ENCODE measurements around the gene SPTSSB.

Gene SPTSSB, protein sequence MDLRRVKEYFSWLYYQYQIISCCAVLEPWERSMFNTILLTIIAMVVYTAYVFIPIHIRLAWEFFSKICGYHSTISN

DNA sequence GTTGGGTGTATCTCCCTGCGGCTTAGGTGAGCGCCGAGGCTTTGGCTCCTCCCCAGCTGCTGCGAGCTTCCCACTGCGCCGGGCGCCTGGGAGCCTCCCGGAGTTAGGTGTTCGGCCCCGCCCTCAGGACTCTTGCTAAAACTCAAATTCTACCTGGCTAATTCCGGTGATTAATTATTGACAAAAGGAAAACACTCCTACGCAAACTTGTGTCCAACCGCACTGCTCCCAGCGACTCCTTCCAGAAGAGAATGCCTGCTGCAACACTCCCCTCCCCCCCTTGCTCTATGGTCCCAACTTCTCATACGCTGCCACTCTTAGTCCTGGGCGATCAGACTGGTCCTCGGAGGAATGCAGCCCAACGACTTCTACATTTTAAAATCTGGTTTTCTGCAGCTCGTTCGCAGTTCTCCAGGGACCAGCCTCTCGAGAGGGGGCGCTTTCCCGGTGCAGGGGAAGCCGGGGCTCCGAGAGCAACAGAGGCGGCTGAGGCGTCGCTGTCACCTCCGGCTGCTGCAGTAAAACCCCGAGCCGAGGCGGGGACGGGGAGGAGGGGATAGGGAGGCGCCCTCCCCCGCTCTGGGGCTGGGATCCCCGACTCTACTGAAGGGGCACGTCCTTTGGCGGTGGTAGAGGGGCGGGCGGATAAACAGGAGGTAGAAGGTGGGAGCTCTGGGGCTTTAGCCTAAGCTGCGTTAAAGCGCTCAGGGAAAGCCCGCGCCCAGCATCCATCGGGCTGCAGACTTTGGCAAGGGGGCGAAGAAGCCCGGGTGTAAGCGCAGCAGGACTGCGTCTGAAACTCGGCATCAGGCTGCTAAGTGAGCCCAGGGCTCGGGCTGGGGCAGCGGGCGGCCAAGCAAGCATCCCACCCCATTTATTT, at the start of gene SPTSSB:
Gene SPTSSB, minus strand, starts transcription at position 77 of the 880 bp plus-strand sequence. CDS start 25,194 bp downstream, outside the sequence.
- DNase-seq = no peak

DNA sequence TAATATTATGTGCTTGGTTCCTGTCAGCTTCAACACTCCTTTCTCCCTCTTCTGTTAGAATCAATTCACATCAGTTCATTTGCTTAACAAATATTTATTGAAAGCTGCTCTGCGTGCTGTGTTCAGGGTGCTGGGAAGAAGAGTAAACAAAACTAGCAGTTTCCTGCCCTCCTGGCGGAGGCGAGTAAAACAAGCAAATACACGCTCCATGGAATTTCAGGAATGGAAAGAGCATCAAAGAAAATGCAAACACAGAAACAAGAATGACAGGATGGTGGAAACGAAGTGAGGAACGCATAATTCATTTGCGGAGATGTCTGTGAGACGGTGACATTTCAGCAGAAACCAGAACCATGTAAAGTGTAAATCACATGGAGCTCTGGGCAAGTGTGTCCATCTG, 49.4 kb upstream of the SPTSSB start:
- no peak for DNase-seq

DNA sequence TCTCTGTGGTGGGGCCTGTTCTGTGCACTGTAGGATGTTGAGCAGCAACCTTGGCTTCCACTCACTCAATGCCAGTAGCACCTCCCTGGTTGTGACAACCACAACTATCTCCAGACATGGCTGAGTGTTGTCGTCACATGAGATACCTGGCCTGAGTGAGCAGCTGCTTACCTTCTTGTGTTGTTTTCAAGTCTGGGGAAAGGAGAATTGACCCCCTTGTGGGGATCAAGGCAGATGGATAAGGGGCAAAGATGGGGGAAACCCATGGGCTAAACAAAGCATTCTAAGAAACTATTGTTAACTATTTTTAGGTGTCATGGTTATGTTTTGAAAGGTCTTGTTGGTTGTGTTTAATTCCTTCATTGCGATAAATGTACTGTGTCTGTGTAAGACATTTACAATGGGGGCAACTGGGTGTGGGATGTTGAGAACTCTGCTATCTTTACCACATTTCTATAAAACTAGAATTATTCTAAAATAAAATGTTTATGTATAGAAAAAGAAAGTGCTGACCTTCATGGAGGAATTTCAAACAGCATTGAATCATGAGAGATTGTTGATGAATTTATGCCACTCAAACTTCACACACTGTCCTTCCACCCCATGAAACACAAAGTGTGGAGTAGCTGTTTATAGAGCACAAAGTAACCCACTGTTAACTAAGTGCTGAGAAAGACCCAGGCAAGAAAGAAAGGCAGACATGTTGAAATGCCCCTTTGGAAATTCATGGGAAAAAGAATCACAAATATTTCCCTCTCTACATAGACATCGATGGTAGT, 48.4 kb upstream of the SPTSSB start:
- DNase-seq = no peak

DNA sequence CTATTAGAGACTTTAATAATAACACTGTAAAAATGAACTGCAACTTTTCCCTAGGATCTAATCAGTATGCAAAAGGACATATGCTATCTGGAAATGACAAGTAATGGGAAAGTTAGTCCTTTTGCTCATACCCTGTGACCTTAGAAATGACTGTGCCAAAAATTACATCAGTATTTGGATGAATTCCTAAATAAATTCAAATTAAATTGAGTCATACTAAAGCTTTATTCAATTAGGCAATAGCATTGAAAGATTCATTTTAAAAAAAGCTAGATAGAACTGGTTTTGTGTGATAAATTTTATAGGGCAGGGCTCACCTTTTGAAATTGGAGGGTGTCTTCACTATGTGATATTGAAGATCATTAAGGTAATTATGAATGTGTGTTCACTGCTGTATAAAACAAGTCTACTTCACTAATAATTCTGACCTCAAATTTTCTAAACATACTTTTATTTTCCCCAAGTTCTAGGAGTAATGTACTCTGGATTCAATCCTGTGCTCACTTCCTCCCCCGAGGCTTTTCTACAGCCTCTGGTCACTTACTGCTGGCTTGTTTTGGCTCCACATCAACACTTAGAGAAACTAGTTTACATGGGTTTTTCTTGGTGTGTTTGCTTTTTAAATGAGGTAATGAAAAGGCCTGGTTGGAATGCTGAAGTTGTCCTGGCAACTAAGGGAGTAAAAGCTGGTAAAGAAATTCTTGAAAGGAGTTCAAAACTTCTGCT, 44.4 kb upstream of the SPTSSB start:
- DNase-seq = peak; percentile 39

DNA sequence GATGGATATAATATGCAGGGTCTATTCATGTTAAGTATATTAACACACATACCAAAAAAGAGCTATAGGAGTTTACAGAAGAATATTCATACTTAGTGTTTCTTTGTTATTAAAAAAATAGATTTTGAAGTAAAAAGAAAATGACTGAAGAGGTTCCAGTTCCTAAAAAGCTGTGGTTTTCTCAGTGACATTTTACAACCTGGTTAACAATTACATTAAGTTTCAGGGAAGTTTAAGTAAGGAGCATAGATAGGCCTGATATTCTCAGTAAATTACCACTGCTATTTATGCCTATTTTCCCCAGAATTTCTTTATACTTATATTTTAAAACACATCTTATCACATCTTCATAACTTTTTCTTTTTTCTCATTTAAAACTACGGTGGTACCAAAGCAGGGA, 43.6 kb upstream of the SPTSSB start:
- no peak for DNase-seq

DNA sequence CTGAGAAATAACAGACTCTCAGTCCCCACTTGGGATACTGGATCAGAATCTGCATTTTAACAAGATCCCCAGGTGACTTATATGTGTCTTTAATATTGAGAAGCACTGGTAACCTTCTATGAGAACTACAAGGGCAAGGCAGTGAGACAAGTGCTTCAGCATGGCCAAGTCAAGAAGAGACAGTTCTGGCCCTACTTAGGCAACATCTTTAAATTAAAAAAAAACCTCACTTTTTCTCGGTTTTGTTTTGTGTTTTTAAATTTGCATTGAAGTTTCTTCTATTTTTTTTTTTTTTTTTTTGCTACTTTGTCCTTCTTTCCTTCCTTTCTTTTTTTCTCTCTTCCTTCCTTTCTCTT, 42.5 kb upstream of the SPTSSB start:
- no peak for DNase-seq

DNA sequence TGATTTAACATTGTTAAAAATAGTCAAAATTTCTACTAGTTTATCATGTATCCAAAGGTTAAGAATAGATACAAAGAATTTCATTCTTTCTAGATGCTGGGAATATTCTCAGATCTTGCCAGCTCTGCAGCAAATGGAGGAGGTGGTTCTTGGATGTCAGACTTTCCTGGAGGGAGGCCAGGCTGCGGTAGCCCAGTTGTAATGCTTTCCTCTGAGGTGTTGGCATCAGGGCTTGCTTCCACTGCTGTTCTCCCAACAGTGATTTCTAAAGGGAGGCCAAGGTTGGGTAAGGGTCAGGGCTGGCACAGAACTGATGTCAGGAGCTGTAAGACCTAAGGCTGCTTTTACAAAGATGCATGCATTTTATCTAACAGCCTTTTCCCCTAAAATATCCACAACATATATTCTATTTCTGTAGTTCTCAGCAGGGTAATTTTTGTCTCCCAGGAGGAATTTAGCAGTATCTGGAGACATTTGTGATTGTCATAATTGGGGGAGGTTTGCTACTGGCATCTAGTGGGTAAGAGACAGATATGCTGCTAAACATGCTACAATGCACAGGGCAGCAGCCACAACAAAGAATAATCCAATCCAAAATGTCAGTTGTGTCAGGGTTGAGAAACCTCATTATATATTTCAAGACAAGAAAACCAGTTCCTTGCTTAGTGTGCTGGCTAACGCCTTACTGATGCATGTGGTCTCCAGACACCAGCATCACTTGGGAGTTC, 42.0 kb upstream of the SPTSSB start:
- DNase-seq = no peak

DNA sequence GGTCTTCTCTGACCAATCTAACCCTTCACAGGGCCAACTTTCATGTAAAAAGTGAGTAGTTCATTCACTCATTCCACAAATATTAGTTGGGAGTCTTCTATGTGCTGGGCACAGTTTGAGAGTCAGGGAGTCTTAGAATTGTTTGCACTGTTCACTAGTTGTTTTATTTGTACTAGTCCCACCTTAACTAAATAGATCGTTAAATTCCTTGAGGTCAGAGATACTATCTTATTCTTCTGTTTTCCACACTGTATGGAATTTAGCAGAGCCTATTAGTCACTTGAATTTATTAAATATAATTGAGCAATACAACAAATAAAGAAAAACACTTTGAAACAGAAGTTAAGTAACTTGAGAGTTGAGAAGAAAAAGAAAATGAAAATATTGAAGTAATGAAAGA, 40.8 kb upstream of the SPTSSB start:
- DNase-seq = no peak

DNA sequence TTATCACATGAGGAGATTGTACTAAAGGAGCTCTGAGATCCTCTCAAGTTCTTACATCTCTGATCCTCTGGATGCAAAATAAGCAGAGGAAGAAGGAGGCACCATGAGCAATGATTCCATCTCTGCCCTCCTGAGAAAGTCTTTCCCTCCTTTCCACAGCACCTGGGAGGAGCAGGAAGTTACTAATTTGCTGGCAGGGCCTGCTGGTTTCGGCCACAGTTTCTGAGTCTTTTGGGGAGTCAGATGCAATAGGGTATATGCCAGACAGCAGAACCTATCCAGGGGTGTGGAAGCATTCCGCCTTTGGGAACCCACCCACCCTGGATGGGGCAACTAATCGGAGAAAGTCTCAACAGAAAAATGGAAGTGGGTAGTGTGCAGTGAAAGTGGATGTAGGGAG, 38.5 kb upstream of the SPTSSB start:
- DNase-seq = no peak

DNA sequence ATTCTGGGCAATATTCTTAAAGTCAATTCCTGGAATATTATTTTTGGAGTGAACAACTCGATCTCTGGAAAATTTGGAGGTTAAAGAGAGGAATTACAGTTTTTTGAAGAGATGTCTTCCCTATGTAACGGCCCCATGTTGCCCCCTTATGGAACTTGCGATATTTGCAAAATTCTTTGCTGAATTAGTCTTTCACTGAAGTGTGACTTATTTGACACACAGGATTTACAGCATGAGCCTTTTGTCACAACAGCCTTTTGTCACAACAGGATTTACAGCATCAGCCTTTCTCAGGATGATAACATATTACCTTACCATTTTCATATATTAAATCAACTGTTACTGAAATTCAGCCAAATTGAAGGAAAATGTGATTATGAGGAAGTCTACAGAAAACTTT, 37.8 kb upstream of the SPTSSB start:
- DNase-seq = peak; percentile 22

DNA sequence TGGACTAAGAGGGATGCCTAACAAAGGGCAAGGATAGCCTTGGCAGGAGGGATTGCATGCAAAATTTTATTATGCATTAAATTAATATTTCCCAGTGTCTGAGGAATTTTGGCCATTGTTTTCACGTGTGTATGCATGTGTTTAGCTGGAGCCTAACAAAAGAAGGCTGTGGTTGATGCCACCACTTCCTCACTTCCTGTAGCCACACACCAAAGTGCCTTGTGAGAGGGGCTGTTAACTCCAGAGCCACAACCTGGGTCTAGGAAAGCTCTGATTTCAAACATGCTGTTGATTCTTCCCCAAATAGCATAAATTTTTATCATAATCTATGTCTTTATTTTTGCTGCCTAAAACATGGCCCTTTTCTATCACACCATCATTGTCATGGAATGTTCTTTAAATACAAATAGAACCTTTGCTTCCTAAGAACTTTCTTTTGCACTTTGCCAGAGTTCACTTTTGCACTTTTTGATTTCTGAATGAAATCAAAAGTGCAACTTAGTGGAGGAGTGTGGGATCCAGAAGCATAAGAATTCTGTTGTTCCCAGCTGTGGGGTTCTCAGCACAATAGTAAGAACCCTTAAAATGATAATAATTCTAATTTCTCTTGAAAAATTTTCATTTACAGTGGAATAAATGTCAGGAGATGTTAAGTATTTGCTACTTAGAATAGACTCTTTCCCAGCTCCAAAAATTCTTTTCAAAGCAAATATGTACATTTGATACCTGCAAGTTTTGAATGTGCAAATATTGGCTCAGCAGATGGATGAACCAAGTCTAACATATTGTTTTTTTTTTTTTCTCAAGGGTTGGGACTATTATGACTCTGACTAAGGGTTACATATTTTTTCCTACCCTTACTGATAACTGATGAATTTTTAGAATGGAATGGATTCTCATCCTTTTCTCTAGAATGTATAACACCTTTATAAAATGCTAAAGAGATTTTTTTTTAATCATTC, 35.6 kb upstream of the SPTSSB start:
- DNase-seq = no peak

DNA sequence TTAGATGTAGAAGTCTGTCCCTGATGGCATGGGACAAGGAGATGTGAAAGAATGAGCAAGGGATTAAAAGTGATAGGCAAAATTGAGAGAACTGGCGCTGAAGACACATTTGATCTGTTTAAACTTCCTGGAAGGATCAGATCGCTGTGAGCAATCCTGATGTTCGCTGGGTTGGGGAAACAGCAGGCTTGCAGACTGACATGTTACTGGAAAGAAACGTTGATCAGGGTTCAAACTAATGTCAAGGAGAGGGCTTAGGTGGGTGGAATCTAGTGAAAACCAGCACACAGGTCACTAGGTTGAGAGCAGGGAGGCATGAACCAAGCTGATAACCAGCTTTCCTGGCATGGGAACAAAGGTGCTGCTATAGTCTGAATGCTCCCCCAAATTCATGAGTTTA, 34.5 kb upstream of the SPTSSB start:
- DNase-seq = no peak

DNA sequence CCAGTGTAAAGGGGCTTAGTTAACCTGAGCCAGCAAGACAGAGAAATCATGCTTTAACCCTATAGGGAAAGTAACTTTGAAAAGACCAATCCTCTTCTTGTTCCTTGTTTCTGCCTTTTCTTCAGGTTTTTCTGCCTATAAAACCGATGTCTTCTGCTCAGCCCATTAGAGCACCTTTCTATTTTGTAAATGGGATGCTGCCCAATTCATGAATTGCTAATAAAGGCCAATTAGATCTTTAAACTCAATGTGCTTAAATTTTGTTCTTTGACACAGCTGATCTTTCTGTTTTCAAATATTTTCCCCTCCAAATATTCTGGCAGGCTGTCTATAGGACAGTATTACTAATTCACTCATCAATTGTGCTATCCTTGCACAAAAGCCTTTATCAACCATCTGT, 33.8 kb upstream of the SPTSSB start:
- DNase-seq = no peak

DNA sequence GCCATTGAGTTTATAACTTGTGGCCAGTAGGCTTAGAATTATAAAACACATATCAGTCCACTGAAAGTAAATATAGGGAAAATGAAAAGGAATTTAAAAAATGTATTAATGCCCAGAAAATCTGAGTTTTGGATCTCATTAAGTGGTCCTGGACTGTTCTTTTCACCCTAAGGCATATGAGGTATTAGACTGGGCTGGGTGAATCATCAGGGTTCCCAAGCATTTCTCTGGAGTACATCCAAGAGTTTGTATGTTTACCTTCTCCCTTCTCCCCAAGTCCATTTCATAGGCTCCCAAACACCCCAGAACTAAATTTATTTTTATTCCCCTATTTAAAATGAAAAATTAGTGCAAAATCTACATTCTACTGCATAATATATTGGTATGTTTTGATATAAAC, 31.9 kb upstream of the SPTSSB start:
- no peak for DNase-seq

DNA sequence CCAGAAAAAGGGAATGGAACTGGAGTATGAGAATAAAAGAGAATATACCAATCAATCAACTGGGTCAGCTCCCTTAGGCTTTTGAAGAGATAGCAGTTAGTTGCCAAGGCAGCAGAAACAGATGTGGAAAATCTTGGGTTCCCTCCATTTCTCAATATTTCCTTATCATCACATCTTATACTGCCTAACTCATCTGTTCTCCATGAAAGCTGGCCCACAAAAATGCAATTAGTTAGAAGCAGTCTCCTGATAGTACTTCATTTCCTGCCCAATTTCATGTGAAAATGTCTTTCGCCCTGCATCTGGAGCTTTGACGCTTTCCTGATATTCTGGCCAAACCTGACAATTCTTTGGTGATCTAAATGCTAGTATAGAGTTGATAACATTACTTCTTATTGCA, 30.1 kb upstream of the SPTSSB start:
- no peak for DNase-seq

DNA sequence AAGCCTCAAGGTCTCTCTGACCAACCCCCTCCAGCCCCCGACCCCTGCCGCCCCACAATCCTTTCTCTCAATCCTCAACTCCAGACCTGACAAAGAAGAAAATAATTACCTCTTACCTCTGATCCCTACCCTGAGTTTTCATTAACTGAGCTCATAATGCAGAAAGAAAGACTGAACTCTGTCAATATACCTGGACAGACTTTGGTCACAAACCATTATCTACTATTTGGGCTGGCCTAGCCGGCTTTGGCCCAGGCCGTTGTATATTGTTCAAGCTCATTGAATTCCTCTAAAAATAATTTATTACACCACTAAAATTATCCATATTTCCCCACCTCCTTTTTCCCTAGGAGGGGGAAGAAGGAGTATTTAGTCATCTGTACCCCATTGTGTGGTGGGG, 29.3 kb upstream of the SPTSSB start:
- no peak for DNase-seq

DNA sequence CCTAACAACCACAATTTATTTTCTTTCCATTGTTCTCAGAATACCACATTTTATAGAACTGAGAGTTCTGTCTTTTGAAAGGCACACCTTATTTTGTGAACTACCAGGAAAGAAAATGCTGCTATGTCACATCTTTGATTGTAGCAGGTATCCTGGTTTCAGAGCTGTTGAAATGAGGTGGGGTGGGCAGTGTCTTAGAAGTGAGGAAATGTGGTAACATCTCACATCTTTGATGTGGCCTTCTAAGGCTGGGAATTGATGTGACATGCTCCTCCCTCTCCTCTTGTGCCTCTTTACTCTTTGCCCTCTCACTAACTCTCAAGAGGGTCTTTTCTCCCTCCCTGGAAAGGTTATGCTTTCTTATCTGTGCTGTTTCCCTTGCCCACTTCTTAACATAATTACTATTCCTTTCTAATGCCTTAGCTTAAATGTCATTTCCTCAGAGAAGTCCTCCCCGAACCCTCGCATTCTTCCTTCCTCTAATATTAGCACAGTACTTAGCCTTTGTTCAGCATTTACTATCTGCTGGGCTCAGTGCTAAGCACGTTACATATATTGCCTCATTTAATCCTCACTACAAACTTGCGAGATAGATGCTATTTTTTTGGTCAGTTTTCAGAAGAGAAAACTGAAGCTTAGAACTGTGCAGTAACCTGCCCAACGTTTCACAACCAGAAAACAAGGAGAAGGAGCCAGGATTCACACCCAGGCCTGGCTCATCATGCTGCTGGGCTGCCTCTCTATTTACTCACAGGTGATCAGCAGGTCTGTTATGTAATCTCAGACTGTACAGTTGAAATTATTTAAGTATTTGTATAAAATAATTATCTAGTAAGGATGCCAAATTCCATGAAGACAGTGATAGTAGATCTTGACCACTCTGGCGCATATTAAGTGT, 24.0 kb upstream of the SPTSSB start:
- DNase-seq = no peak

DNA sequence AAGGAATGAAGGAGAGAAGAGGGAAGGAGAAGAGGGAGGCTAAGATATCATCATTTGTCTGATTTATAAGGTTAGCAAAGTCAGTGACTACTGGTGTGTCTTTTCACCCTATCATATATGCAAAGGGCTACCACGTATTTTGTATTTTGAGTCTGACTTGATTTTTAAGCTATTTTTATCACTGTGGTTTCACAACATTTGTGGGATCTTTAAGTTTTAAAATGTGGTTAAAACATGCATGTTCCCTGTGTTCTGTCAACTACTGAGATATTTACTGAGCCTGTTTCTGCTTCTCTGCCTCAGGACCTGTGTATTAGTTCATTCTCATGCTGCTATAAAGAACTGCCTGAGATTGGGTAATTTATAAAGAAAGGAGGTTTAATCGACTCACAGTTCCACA, 22.5 kb upstream of the SPTSSB start:
- no peak for DNase-seq

DNA sequence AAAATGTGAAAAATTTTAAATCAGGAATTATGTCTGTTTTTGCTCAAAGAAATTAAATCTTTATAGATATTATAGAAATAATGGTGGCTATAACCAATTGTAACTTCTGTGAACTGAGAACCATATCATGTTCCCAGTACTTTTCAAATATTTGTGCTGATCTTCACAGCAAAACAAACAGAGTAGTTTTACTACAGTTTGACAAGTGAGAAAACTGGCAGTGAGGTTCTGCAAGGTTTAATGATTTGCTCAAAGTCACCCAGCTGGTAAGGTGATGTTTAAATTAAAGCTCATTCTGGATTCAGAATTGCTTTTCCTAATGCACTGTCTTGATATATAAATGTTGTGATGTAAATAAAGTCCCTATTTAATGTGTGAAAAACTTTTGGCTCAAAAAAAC, 22.0 kb upstream of the SPTSSB start:
- no peak for DNase-seq

DNA sequence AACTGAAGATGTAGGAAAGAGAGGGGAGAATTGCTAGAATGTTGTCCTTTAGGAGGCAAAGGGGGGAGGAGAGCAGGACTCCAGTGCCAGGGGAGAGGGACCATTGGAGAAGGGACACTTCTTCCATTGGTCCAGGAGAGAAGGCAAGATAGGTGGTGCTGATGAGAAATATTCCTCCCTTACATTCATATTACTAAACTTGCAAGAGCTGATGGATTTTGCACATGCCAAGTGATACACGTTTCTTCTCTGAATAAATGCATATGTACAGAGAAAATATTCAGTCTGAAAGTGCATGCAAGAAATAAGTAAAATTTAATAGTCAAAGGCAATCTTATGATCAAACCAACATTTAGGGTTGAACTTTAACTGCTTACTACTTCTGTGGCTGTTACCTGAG, 21.5 kb upstream of the SPTSSB start:
- DNase-seq = no peak

DNA sequence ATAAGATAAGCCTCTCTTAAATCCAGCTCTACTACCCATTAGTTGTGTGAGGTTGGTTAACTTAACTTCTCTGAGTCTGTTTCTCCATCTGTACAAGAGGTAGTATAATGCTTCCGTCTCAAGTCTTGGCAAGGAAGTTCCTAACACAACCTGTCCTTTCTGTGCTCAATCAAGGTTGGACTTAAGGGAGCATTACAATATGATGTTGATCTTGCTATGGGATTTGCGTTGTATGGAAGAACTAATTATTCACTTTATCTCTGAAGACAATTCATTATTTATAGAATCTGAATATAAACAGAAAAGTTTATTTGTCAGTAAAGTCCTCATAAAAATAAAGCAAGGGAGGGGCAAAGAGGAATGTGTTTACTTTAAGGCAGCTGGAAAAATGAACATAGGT, 18.9 kb upstream of the SPTSSB start:
- no peak for DNase-seq

All from HCEC 1CT (cell line).